Mesenchymal stem cell (in vitro differentiated cells and primary cell): ENCODE data around the gene PPP6R2.

ENCODE experiments used
- DNase-seq: peaks from one replicate; pipeline ENCODE4 v3.0.0-alpha.2; 2013
- H2AFZ ChIP-seq: one replicate; pipeline ENCODE4 v1.6.1; 2013; ENCODE audit warnings: low read depth, mild to moderate bottlenecking, control low read depth, inconsistent platforms, low read length, moderate library complexity
- H2AK5ac ChIP-seq: 2 replicates; pipeline ENCODE4 v1.6.1; 2013; ENCODE audit warnings: low read length, moderate library complexity, mild to moderate bottlenecking, inconsistent platforms; ENCODE audit not compliant: severe bottlenecking
- H2BK120ac ChIP-seq: one replicate; pipeline ENCODE4 v1.6.1; 2013; ENCODE audit warnings: low read depth, mild to moderate bottlenecking, inconsistent platforms, low read length, moderate library complexity
- H2BK12ac ChIP-seq, 2 experiments: one replicate each; pipeline ENCODE4 v1.6.1; 2013; ENCODE audit warnings: inconsistent platforms in 2 of 2, low read length in 2 of 2, mild to moderate bottlenecking in 2 of 2, moderate library complexity in 2 of 2, control low read depth in 1 of 2
- H2BK15ac ChIP-seq: one replicate; pipeline ENCODE4 v1.6.1; 2013; ENCODE audit warnings: mild to moderate bottlenecking, low read depth, inconsistent platforms; ENCODE audit not compliant: poor library complexity, severe bottlenecking
- H2BK5ac ChIP-seq: 2 replicates; pipeline ENCODE4 v1.6.1; 2013; ENCODE audit warnings: low read depth, mild to moderate bottlenecking, low read length, control low read depth, inconsistent platforms; ENCODE audit not compliant: poor library complexity, severe bottlenecking
- H3K14ac ChIP-seq, 2 experiments: one replicate each; pipeline ENCODE4 v1.6.1; 2013; ENCODE audit warnings: inconsistent platforms in 2 of 2, low read length in 2 of 2, control low read depth in 1 of 2, mild to moderate bottlenecking in 1 of 2, moderate library complexity in 1 of 2
- H3K18ac ChIP-seq, 2 experiments: one replicate each; pipeline ENCODE4 v1.6.1; 2013; ENCODE audit warnings: inconsistent platforms in 2 of 2, low read length in 2 of 2, control low read depth in 1 of 2, low read depth in 1 of 2, mild to moderate bottlenecking in 1 of 2
- H3K23ac ChIP-seq, 2 experiments: one replicate each; pipeline ENCODE4 v1.6.1; 2013; ENCODE audit warnings: inconsistent platforms in 2 of 2, low read length in 2 of 2, mild to moderate bottlenecking in 2 of 2, moderate library complexity in 2 of 2, control low read depth in 1 of 2
- H3K27ac ChIP-seq: 2 replicates; pipeline ENCODE4 v1.5.1; 2013; ENCODE audit warnings: mild to moderate bottlenecking, moderate library complexity, low read length, control low read depth, inconsistent platforms; ENCODE audit not compliant: poor library complexity, severe bottlenecking
- H3K27me3 ChIP-seq, 2 experiments: 2 replicates each; pipeline versions ENCODE4 v1.6.1 to v1.7.0; 2013; ENCODE audit warnings: low read length in 2 of 2, mild to moderate bottlenecking in 2 of 2, moderate library complexity in 2 of 2, control low read depth in 1 of 2, inconsistent platforms in 1 of 2; ENCODE audit not compliant: control insufficient read depth in 1 of 2, insufficient read depth in 1 of 2
- H3K36me3 ChIP-seq, 2 experiments: 2 replicates each; pipeline versions ENCODE4 v1.6.1 to v1.7.0; 2013; ENCODE audit warnings: low read length in 2 of 2, control low read depth in 1 of 2, inconsistent platforms in 1 of 2, low read depth in 1 of 2, mild to moderate bottlenecking in 1 of 2; ENCODE audit not compliant: insufficient read depth in 2 of 2, control insufficient read depth in 1 of 2
- H3K4ac ChIP-seq, 2 experiments: one replicate each; pipeline ENCODE4 v1.6.1; 2013; ENCODE audit warnings: inconsistent platforms in 2 of 2, low read length in 2 of 2, mild to moderate bottlenecking in 2 of 2, moderate library complexity in 2 of 2, control low read depth in 1 of 2, low read depth in 1 of 2
- H3K4me1 ChIP-seq: 2 replicates; pipeline ENCODE4 v1.6.1; 2013; ENCODE audit warnings: low read depth, low read length, control low read depth; ENCODE audit not compliant: control insufficient read depth, insufficient read depth
- H3K4me2 ChIP-seq: 2 replicates; pipeline ENCODE4 v1.6.1; 2013; ENCODE audit warnings: low read length, mild to moderate bottlenecking, inconsistent platforms; ENCODE audit not compliant: poor library complexity, severe bottlenecking
- H3K4me3 ChIP-seq, 2 experiments: 2 replicates each; pipeline versions ENCODE4 v1.5.1 to v1.7.0; 2013; ENCODE audit warnings: low read length in 2 of 2, mild to moderate bottlenecking in 2 of 2, control low read depth in 1 of 2, low read depth in 1 of 2; ENCODE audit not compliant: insufficient read depth in 1 of 2
- H3K79me1 ChIP-seq: replicated peaks from 2 replicates; pipeline ENCODE4 v1.6.1; 2013; ENCODE audit warnings: mild to moderate bottlenecking, control low read depth, low read length, inconsistent platforms; ENCODE audit not compliant: poor library complexity, severe bottlenecking
- H3K9ac ChIP-seq: 2 replicates; pipeline ENCODE4 v1.7.0; 2013; ENCODE audit warnings: mild to moderate bottlenecking, low read length, moderate library complexity
- H3K9me3 ChIP-seq: 2 replicates; pipeline ENCODE4 v1.7.0; 2013; ENCODE audit warnings: mild to moderate bottlenecking, low read length; ENCODE audit not compliant: control insufficient read depth
- H4K8ac ChIP-seq: one replicate; pipeline ENCODE4 v1.6.1; 2013; ENCODE audit warnings: inconsistent platforms, mild to moderate bottlenecking, low read length, moderate library complexity
- H4K91ac ChIP-seq: one replicate; pipeline ENCODE4 v1.6.1; 2013; ENCODE audit warnings: mild to moderate bottlenecking, low read length, inconsistent platforms
- WGBS: methylation state at CpG from one replicate; pipeline ENCODE4 v1.1.7; 2013; ENCODE audit warnings: mixed read lengths; 5-methylcytosine and 5-hydroxymethylcytosine counted together

The PPP6R2 gene

GRCh38 chr22:50303848-50304527 lies 39.1 kb upstream of the PPP6R2 start:
- peak overlapping the region; percentile 75 to 86 for H3K4ac ChIP-seq
- H3K9me3 ChIP-seq = no peaks in the 10 kb centered on the region
- H3K14ac ChIP-seq = peak overlapping the region; percentile 5 to 47
- H2AK5ac ChIP-seq = peak overlapping the region; percentile 79
- H3K4me1 ChIP-seq = peaks cover 78% of the 10 kb centered on the region
- H3K23ac ChIP-seq = peak overlapping the region in 1 of 2 experiments; percentile 19
- peak overlapping the region; percentile 78 to 83 for H3K18ac ChIP-seq
- H4K91ac ChIP-seq = peak overlapping the region; percentile 80
- H2BK120ac ChIP-seq = peak overlapping the region; percentile 96
- peak overlapping the region; percentile 92 for H3K27ac ChIP-seq
- no peak overlapping the region for H2AFZ ChIP-seq
- H3K79me1 ChIP-seq = no peaks in the 10 kb centered on the region
- DNase-seq = no peak
- peak overlapping the region; percentile 98 for H2BK15ac ChIP-seq
- no peaks in the 10 kb centered on the region for H3K27me3 ChIP-seq
- peak overlapping the region; percentile 71 for H2BK5ac ChIP-seq
- H4K8ac ChIP-seq = peak overlapping the region; percentile 88
- WGBS = 63% methylated on average over 11 of the region's 11 CpGs
- peak overlapping the region; percentile 56 for H3K4me2 ChIP-seq
- H3K36me3 ChIP-seq = peaks cover 8 to 57% of the 10 kb centered on the region in 2 experiments
- H3K9ac ChIP-seq = peak overlapping the region; percentile 37
- peak overlapping the region in 1 of 2 experiments; percentile 3 for H3K4me3 ChIP-seq
- H2BK12ac ChIP-seq = peak overlapping the region; percentile 64 to 79

GRCh38 chr22:50304528-50305392 lies 38.4 kb upstream of the PPP6R2 start:
- H3K79me1 ChIP-seq = no peaks in the 10 kb centered on the region
- H2BK120ac ChIP-seq = peak overlapping the region; percentile 96
- peak overlapping the region in 1 of 2 experiments; percentile 56 for H3K23ac ChIP-seq
- H3K9me3 ChIP-seq = no peaks in the 10 kb centered on the region
- H3K4me1 ChIP-seq = peaks cover 75% of the 10 kb centered on the region
- H2AFZ ChIP-seq = no peak overlapping the region
- peak overlapping the region; percentile 97 to 98 for H2BK12ac ChIP-seq
- H3K18ac ChIP-seq = peak overlapping the region; percentile 78 to 98
- peak overlapping the region; percentile 96 for H2AK5ac ChIP-seq
- peak overlapping the region; percentile 88 for H4K8ac ChIP-seq
- H3K4me3 ChIP-seq = peak overlapping the region in 1 of 2 experiments; percentile 89
- H3K4ac ChIP-seq = peak overlapping the region; percentile 68 to 75
- no peak for DNase-seq
- peaks cover 8 to 53% of the 10 kb centered on the region in 2 experiments for H3K36me3 ChIP-seq
- peak overlapping the region in 1 of 2 experiments; percentile 97 for H3K14ac ChIP-seq
- peak overlapping the region; percentile 92 for H3K27ac ChIP-seq
- H2BK5ac ChIP-seq = peak overlapping the region; percentile 93
- peak overlapping the region; percentile 56 for H3K4me2 ChIP-seq
- H3K9ac ChIP-seq = peak overlapping the region; percentile 97
- 72% methylated on average over 18 of the region's 22 CpGs for WGBS
- H3K27me3 ChIP-seq = no peaks in the 10 kb centered on the region
- peak overlapping the region; percentile 98 for H4K91ac ChIP-seq
- peak overlapping the region; percentile 98 for H2BK15ac ChIP-seq

DNA sequence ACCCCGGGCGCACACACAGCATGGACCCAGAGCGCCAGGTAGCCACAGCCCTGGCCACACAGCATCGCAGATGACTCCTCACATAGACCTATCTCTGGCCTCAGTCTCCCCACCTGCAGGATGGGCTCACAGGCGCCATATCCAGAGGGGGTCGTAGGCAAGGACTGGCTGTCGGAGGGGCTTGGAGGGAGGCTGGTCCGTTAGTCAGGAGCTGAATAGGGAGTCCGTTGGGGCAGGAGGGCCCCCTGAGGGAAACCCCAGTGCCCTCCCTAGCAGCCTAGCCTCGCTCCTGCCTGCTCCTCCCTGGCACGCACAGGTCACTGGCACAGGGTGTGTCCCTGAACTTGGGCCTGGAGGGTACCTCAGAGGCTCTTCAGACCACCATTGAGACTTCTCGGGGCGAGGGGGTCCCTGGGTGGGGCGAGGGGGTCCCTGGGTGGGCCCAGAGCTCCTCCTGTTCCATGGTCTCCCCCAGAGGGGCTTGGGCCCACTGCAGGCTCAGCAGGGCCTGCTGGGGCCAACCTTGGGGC lies 37.7 kb upstream of the PPP6R2 start:
- Histone ChIP-seq H2BK15ac (peak overlapping the region; percentile 83), H3K14ac (peak overlapping the region in 1 of 2 experiments; percentile 97), H4K91ac (peak overlapping the region; percentile 98), H3K27me3 (no peaks in the 10 kb centered on the region), H2BK5ac (peak overlapping the region; percentile 93), H3K9ac (peak overlapping the region; percentile 97), H3K79me1 (no peaks in the 10 kb centered on the region), H2AK5ac (peak overlapping the region; percentile 96), H3K36me3 (peaks cover 8 to 46% of the 10 kb centered on the region in 2 experiments), H2BK12ac (peak overlapping the region; percentile 97 to 98), H3K4me1 (peaks cover 69% of the 10 kb centered on the region), H3K4me3 (peak overlapping the region; percentile 32 to 89), H3K4me2 (peak overlapping the region; percentile 40), H3K9me3 (no peaks in the 10 kb centered on the region), H2AFZ (no peak overlapping the region), H3K27ac (peak overlapping the region; percentile 92), H4K8ac (peak overlapping the region; percentile 74), H3K23ac (peak overlapping the region in 1 of 2 experiments; percentile 56), H3K4ac (peak overlapping the region; percentile 33 to 68), H3K18ac (peak overlapping the region; percentile 65 to 98), H2BK120ac (peak overlapping the region; percentile 96)
- no peak for DNase-seq
- 88% methylated on average over 13 of the region's 14 CpGs for WGBS
